OCI-LY7 (cell line): Measurements from ENCODE around the gene FAM78B. TPM values are rescaled to one million over a fixed set of nuclear protein-coding genes. Genes with fewer than 3 reads are reported as not detected.

Experiments used
- BruUV-seq: library from RNA; stranded (reverse); fragments of 400-500 nt; replicated peaks from 2 replicates; lab custom pipeline; 2021; lab: Mats Ljungman, UMichigan
- CTCF ChIA-PET: fragments of 300-600 bp; sonication (Branson Sonifier 250); formaldehyde crosslinking; loops from one replicate; lab custom pipeline; 2022; ENCODE audit warnings: antibody characterized with exemption; ENCODE audit not compliant: unreplicated experiment; lab: Charles Lee
- POLR2A ChIA-PET: fragments of 300-600 bp; sonication (Branson Sonifier 250); formaldehyde crosslinking; loops from one replicate; lab custom pipeline; 2022; ENCODE audit warnings: antibody characterized with exemption; lab: Charles Lee
- DNase-seq: peaks from one replicate; pipeline ENCODE4 v3.0.0-alpha.2; 2015; ENCODE audit warnings: low spot score
- H2AFZ ChIP-seq: fragments of 200-600 bp; sonication (generic), shearing (Covaris generic); 2 replicates; pipeline ENCODE4 v1.6.1; 2014; ENCODE audit warnings: mild to moderate bottlenecking, antibody characterized with exemption, low read length, moderate library complexity
- H3K27ac ChIP-seq: fragments of 200-600 bp; sonication (generic); 2 replicates; pipeline ENCODE4 v1.5.1; 2014; ENCODE audit warnings: mixed run types, low read depth, mild to moderate bottlenecking, moderate library complexity, low read length, inconsistent platforms; ENCODE audit not compliant: poor library complexity, severe bottlenecking
- H3K36me3 ChIP-seq: fragments of 200-600 bp; sonication (generic); 2 replicates; pipeline ENCODE4 v1.6.1; 2014; ENCODE audit warnings: mild to moderate bottlenecking, antibody characterized with exemption, low read length, moderate library complexity, mixed read lengths; ENCODE audit not compliant: insufficient read depth
- H3K4me1 ChIP-seq: fragments of 200-600 bp; sonication (generic); 2 replicates; pipeline ENCODE4 v1.5.1; 2014; ENCODE audit warnings: mild to moderate bottlenecking, low read length; ENCODE audit not compliant: insufficient read depth, poor library complexity, severe bottlenecking
- H3K4me2 ChIP-seq: fragments of 200-600 bp; sonication (generic); 2 replicates; pipeline ENCODE4 v1.6.1; 2014; ENCODE audit warnings: mild to moderate bottlenecking, low read length
- H3K4me3 ChIP-seq: fragments of 200-600 bp; sonication (generic); 2 replicates; pipeline ENCODE4 v1.5.1; 2014; ENCODE audit warnings: mild to moderate bottlenecking, low read depth, low read length; ENCODE audit not compliant: poor library complexity, severe bottlenecking
- H3K79me2 ChIP-seq: fragments of 200-600 bp; sonication (generic); 2 replicates; pipeline ENCODE4 v1.6.1; 2016; ENCODE audit warnings: low read depth, mild to moderate bottlenecking, low read length, moderate library complexity, mixed read lengths; ENCODE audit not compliant: insufficient read depth
- H3K9me2 ChIP-seq: fragments of 200-600 bp; sonication (generic); 2 replicates; pipeline ENCODE4 v1.6.1; 2016; ENCODE audit warnings: mild to moderate bottlenecking, low read length, mixed read lengths; ENCODE audit not compliant: insufficient read depth
- H3K9me3 ChIP-seq: fragments of 200-600 bp; sonication (generic); 2 replicates; pipeline ENCODE4 v1.6.1; 2014; ENCODE audit warnings: mild to moderate bottlenecking, mixed run types, low read length, mixed read lengths
- H4K20me1 ChIP-seq: fragments of 200-600 bp; sonication (generic); 2 replicates; pipeline ENCODE4 v1.6.1; 2014; ENCODE audit warnings: mild to moderate bottlenecking, antibody characterized with exemption, low read length, moderate library complexity, mixed read lengths; ENCODE audit not compliant: insufficient read depth
- CTCF ChIP-seq: fragments of 200-600 bp; sonication (generic); conservative IDR thresholded peaks from 2 replicates; pipeline ENCODE4 v1.5.1; 2014; ENCODE audit warnings: mild to moderate bottlenecking, antibody characterized with exemption, low read length, moderate library complexity, mixed read lengths
- EZH2phosphoT487 ChIP-seq: fragments of 200-600 bp; sonication (generic); IDR thresholded peaks from 2 replicates; pipeline ENCODE4 v1.6.1; 2018; ENCODE audit warnings: low read depth, borderline replicate concordance, mild to moderate bottlenecking, mixed run types, antibody characterized with exemption, low read length, moderate library complexity, mixed read lengths
- intact Hi-C: fragments of 100-400 bp; cut with micrococcal nuclease; formaldehyde crosslinking; loops from one replicate; pipeline ENCODE4 v1.10.0; 2022; ENCODE audit not compliant: unreplicated experiment
- total RNA-seq, 2 experiments: library from RNA; depleted of rRNA in 1 of 2; stranded (reverse); fragments of >200 nt in 1 of 2; shearing (Covaris generic) in 1 of 2; gene quantifications; 2 replicates each; pipeline ENCODE4 v1.2.3, GENCODE V29; 2014 to 2022

Gene FAM78B
- total RNA-seq, 2 experiments from 2014 or later = not detected

GRCh38 chr1:166064313-166064926 is 102.4 kb downstream of the FAM78B start:
- H3K9me3 ChIP-seq = no peaks in the 10 kb centered on the region
- H3K27ac ChIP-seq = no peak overlapping the region
- POLR2A ChIA-PET = interaction anchor here (0.6 kb wide), 1 partner anchor 240 kb away, joined by 3 read pairs; no protein-coding TSS in a partner anchor
- CTCF ChIA-PET = no interaction called here
- H3K4me2 ChIP-seq = no peak overlapping the region
- no peaks in the 10 kb centered on the region for H3K36me3 ChIP-seq
- H3K9me2 ChIP-seq = no peaks in the 10 kb centered on the region
- BruUV-seq = no TSS peak
- TF ChIP-seq EZH2phosphoT487 (no peak), CTCF (no peak)
- DNase-seq = no peak
- intact Hi-C loops = no loop called here
- no peaks in the 10 kb centered on the region for H3K79me2 ChIP-seq
- H3K4me1 ChIP-seq = no peaks in the 10 kb centered on the region
- H2AFZ ChIP-seq = no peak overlapping the region
- no peak overlapping the region for H3K4me3 ChIP-seq
- no peaks in the 10 kb centered on the region for H4K20me1 ChIP-seq

GRCh38 chr1:166063701-166064100 is 103.1 kb downstream of the FAM78B start:
- H3K4me1 ChIP-seq = no peaks in the 10 kb centered on the region
- TF ChIP-seq EZH2phosphoT487 (no peak), CTCF (no peak)
- ChIA-PET POLR2A (no interaction called here), CTCF (no interaction called here)
- intact Hi-C loops = no loop called here
- no peak overlapping the region for H3K27ac ChIP-seq
- H2AFZ ChIP-seq = no peak overlapping the region
- no peaks in the 10 kb centered on the region for H3K9me2 ChIP-seq
- no TSS peak for BruUV-seq
- no peaks in the 10 kb centered on the region for H4K20me1 ChIP-seq
- H3K4me3 ChIP-seq = no peak overlapping the region
- no peaks in the 10 kb centered on the region for H3K79me2 ChIP-seq
- no peak overlapping the region for H3K4me2 ChIP-seq
- DNase-seq = no peak
- no peaks in the 10 kb centered on the region for H3K36me3 ChIP-seq
- H3K9me3 ChIP-seq = no peaks in the 10 kb centered on the region

GRCh38 chr1:166062421-166063070 is 104.3 kb downstream of the FAM78B start:
- DNase-seq = no peak
- Histone ChIP-seq H3K4me1 (no peaks in the 10 kb centered on the region), H2AFZ (no peak overlapping the region), H3K27ac (no peak overlapping the region), H3K4me2 (no peak overlapping the region), H3K9me3 (no peaks in the 10 kb centered on the region), H3K36me3 (no peaks in the 10 kb centered on the region), H3K79me2 (no peaks in the 10 kb centered on the region), H4K20me1 (no peaks in the 10 kb centered on the region), H3K9me2 (no peaks in the 10 kb centered on the region), H3K4me3 (no peak overlapping the region)
- TF ChIP-seq CTCF = no peak
- TF ChIP-seq EZH2phosphoT487 = no peak
- ChIA-PET POLR2A (no interaction called here), CTCF (no interaction called here)
- BruUV-seq = no TSS peak
- intact Hi-C loops = no loop called here
